Hepatocyte (in vitro differentiated cells): ENCODE data around the gene PTX3.

Experiments
- EZH2 ChIP-seq: fragments of 200-600 bp; sonication (generic); IDR thresholded peaks from 2 replicates; pipeline ENCODE4 v1.6.1; 2016; ENCODE audit warnings: antibody characterized with exemption, mild to moderate bottlenecking, borderline replicate concordance
- EZH2phosphoT487 ChIP-seq: fragments of 200-600 bp; sonication (generic); IDR thresholded peaks from one replicate; pipeline ENCODE4 v1.6.1; 2018; ENCODE audit warnings: antibody characterized with exemption, mild to moderate bottlenecking, low read depth, moderate library complexity; ENCODE audit not compliant: unreplicated experiment, severe bottlenecking
- TF ChIP-seq, protein P1 (sequence below): fragments of 200-600 bp; sonication (generic); IDR thresholded peaks from 2 replicates; pipeline ENCODE4 v1.5.1; 2016; ENCODE audit warnings: antibody characterized with exemption, mild to moderate bottlenecking; ENCODE audit not compliant: poor library complexity

DNA sequence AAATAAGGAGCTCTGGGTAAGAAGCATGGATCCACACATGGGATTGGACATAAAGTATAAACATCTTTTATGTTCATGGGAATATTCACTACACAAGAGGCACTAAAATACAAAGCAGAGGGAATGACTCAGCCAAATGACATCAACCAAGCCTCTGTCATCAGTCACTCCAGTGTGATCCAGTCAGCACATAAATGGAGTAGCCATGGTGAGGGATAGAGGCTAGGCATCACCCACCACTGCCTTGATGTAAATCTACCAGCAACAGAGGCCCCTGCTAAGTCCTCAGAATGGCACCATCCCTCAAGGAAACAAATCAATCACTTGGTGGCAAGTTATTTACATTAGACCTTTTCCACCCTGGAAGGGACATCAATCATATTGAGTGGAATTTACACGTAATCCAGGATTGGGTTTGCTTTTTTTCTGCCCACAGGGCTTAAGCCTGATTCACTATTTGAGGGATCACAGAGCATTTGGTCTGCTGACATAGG, 39.3 kb downstream of the PTX3 start:
- TF ChIP-seq, protein P1, sequence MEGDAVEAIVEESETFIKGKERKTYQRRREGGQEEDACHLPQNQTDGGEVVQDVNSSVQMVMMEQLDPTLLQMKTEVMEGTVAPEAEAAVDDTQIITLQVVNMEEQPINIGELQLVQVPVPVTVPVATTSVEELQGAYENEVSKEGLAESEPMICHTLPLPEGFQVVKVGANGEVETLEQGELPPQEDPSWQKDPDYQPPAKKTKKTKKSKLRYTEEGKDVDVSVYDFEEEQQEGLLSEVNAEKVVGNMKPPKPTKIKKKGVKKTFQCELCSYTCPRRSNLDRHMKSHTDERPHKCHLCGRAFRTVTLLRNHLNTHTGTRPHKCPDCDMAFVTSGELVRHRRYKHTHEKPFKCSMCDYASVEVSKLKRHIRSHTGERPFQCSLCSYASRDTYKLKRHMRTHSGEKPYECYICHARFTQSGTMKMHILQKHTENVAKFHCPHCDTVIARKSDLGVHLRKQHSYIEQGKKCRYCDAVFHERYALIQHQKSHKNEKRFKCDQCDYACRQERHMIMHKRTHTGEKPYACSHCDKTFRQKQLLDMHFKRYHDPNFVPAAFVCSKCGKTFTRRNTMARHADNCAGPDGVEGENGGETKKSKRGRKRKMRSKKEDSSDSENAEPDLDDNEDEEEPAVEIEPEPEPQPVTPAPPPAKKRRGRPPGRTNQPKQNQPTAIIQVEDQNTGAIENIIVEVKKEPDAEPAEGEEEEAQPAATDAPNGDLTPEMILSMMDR, result no peak
- no peak for TF ChIP-seq EZH2
- TF ChIP-seq EZH2phosphoT487, result no peak
